SK-N-SH (cell line): ENCODE measurements around the gene IGFL4. TPM values are rescaled to one million over a fixed set of nuclear protein-coding genes. Genes with fewer than 3 reads are reported as not detected.
"Not testable (repeated sequence)": the region's sequence is repeated elsewhere in the genome, so short reads cannot be mapped to it uniquely, and the experiment has no call there.

Source experiments
- CTCF ChIA-PET: fragments of 300-600, 350-600 bp; formaldehyde crosslinking; extraction: SDS; loops from one replicate; lab custom pipeline; 2021; lab: Yijun Ruan, JAX
- POLR2A ChIA-PET: fragments of 350-600 bp; sonication (Branson Sonifier 250); formaldehyde crosslinking; extraction: SDS; loops from one replicate; lab custom pipeline; 2020; ENCODE audit warnings: antibody characterized with exemption, inconsistent platforms; lab: Yijun Ruan, JAX
- DNase-seq: peaks from one replicate; pipeline ENCODE4 v3.0.0; 2012
- H2AFZ ChIP-seq: fragments of 200-600 bp; sonication (generic); 2 replicates; pipeline ENCODE4 v1.8.1; 2016; ENCODE audit warnings: antibody characterized with exemption, mild to moderate bottlenecking, low read depth
- H3F3A ChIP-seq: fragments of 200-600 bp; sonication (generic); replicated peaks from 2 replicates; pipeline ENCODE3; 2016; ENCODE audit warnings: antibody characterized with exemption, mild to moderate bottlenecking; ENCODE audit not compliant: insufficient read depth
- H3K27ac ChIP-seq, 2 experiments: fragments of 200-500 bp in 1 of 2; fragments of 200-600 bp in 1 of 2; sonication (Bioruptor generic) in 1 of 2; sonication (generic), shearing (Covaris generic) in 1 of 2; 2 replicates each; pipeline versions ENCODE4 v1.5.1 to v1.6.1; 2014 to 2016; ENCODE audit warnings: low read depth in 2 of 2, inconsistent platforms in 1 of 2, low read length in 1 of 2, mild to moderate bottlenecking in 1 of 2, mixed read lengths in 1 of 2
- H3K27me3 ChIP-seq: fragments of 200-600 bp; sonication (generic), shearing (Covaris generic); 2 replicates; pipeline ENCODE4 v1.6.1; 2016; ENCODE audit warnings: mixed run types; ENCODE audit not compliant: insufficient read depth
- H3K36me3 ChIP-seq, 2 experiments: fragments of 200-500 bp in 1 of 2; fragments of 200-600 bp in 1 of 2; sonication (Bioruptor generic) in 1 of 2; sonication (generic) in 1 of 2; replicated peaks in 1 of 2; 2 replicates each; pipeline versions ENCODE3 to v1.5.1; 2014 to 2016; ENCODE audit warnings: low read length in 1 of 2, mild to moderate bottlenecking in 1 of 2; ENCODE audit not compliant: insufficient read depth in 2 of 2, control insufficient read depth in 1 of 2
- H3K4me1 ChIP-seq, 2 experiments: fragments of 200-500 bp in 1 of 2; fragments of 200-600 bp in 1 of 2; sonication (Bioruptor generic) in 1 of 2; sonication (generic), shearing (Covaris generic) in 1 of 2; 2 replicates each; pipeline versions ENCODE4 v1.5.1 to v1.6.1; 2014 to 2016; ENCODE audit warnings: low read depth in 1 of 2, low read length in 1 of 2, mixed run types in 1 of 2; ENCODE audit not compliant: insufficient read depth in 2 of 2, control insufficient read depth in 1 of 2
- H3K4me2 ChIP-seq: fragments of 200-600 bp; sonication (generic), shearing (Covaris generic); 2 replicates; pipeline ENCODE4 v1.6.1; 2017; ENCODE audit warnings: mixed run types
- H3K4me3 ChIP-seq, 2 experiments: fragments of 200-500 bp in 1 of 2; fragments of 200-600 bp in 1 of 2; sonication (Bioruptor generic) in 1 of 2; sonication (generic), shearing (Covaris generic) in 1 of 2; 2 replicates each; pipeline versions ENCODE4 v1.5.1 to v1.8.1; 2014 to 2016; ENCODE audit warnings: low read depth in 2 of 2, inconsistent platforms in 1 of 2, low read length in 1 of 2, mild to moderate bottlenecking in 1 of 2, mixed read lengths in 1 of 2, moderate library complexity in 1 of 2
- H3K79me2 ChIP-seq: fragments of 200-600 bp; sonication (generic); 2 replicates; pipeline ENCODE4 v1.8.1; 2017; ENCODE audit warnings: mild to moderate bottlenecking; ENCODE audit not compliant: insufficient read depth
- H3K9ac ChIP-seq: fragments of 200-600 bp; sonication (generic); 2 replicates; pipeline ENCODE4 v1.6.1; 2017; ENCODE audit warnings: mixed run types
- H3K9me2 ChIP-seq: fragments of 200-600 bp; sonication (generic); 2 replicates; pipeline ENCODE4 v1.6.1; 2017; ENCODE audit warnings: mixed run types
- H3K9me3 ChIP-seq: fragments of 200-600 bp; sonication (generic); 2 replicates; pipeline ENCODE4 v1.6.1; 2017; ENCODE audit warnings: mixed run types, mild to moderate bottlenecking, moderate library complexity
- H4K20me1 ChIP-seq: fragments of 200-600 bp; sonication (generic); 2 replicates; pipeline ENCODE4 v1.6.1; 2017; ENCODE audit warnings: mild to moderate bottlenecking, mixed run types; ENCODE audit not compliant: insufficient read depth
- CTCF ChIP-seq: fragments of 200-600 bp; sonication (generic); IDR thresholded peaks from 2 replicates; pipeline ENCODE4 v1.6.1; 2017; ENCODE audit warnings: antibody characterized with exemption, mild to moderate bottlenecking, moderate library complexity
- ELF1 ChIP-seq: IDR thresholded peaks from 2 replicates; pipeline ENCODE4 v1.4.0; 2012
- EZH2phosphoT487 ChIP-seq: fragments of 200-600 bp; sonication (generic); IDR thresholded peaks from 2 replicates; pipeline ENCODE4 v1.6.1; 2017; ENCODE audit warnings: low read depth, mixed run types, mild to moderate bottlenecking, antibody characterized with exemption, moderate library complexity, borderline replicate concordance
- FOSL2 ChIP-seq: IDR thresholded peaks from 2 replicates; pipeline ENCODE4 v1.4.0; 2012; ENCODE audit warnings: low read depth, mild to moderate bottlenecking, moderate library complexity, borderline replicate concordance
- GABPA ChIP-seq: IDR thresholded peaks from 2 replicates; pipeline ENCODE4 v1.4.0; 2012; ENCODE audit warnings: low read depth, mild to moderate bottlenecking
- GATA2 ChIP-seq: sonication (generic); formaldehyde crosslinking; IDR thresholded peaks from 2 replicates; pipeline ENCODE4 v1.5.0; 2020; ENCODE audit warnings: mild to moderate bottlenecking, missing genetic modification reagents
- IRF3 ChIP-seq: fragments of 150-350 bp; IDR thresholded peaks from 2 replicates; pipeline ENCODE4 v1.6.1; 2016; ENCODE audit warnings: mild to moderate bottlenecking, low read depth, low read length
- MEF2A ChIP-seq: IDR thresholded peaks from 2 replicates; pipeline ENCODE4 v1.4.0; 2012; ENCODE audit warnings: low read depth, borderline replicate concordance
- NRF1 ChIP-seq: IDR thresholded peaks from 2 replicates; pipeline ENCODE4 v1.6.1; 2012; ENCODE audit warnings: low read depth, mild to moderate bottlenecking, low read length
- RAD21 ChIP-seq: IDR thresholded peaks from 2 replicates; pipeline ENCODE4 v1.6.1; 2012; ENCODE audit warnings: mild to moderate bottlenecking, low read length
- RCOR1 ChIP-seq: fragments of 150-350 bp; IDR thresholded peaks from 2 replicates; pipeline ENCODE4 v1.6.1; 2017; ENCODE audit warnings: antibody characterized with exemption, low read length
- SMC3 ChIP-seq: IDR thresholded peaks from 2 replicates; pipeline ENCODE4 v1.6.1; 2012; ENCODE audit warnings: low read depth, low read length, improper control_type of control experiment
- ZBTB33 ChIP-seq: IDR thresholded peaks from 2 replicates; pipeline ENCODE4 v1.4.0; 2012; ENCODE audit warnings: low read depth, borderline replicate concordance
- WGBS: methylation state at CpG from one replicate; pipeline ENCODE4 v1.1.6; 2017; ENCODE audit warnings: low lambda C conversion rate; 5-methylcytosine and 5-hydroxymethylcytosine counted together
- polyA plus RNA-seq, 3 experiments: library from polyadenylated mRNA; depleted of rRNA; stranded (reverse); fragments of >200 nt; gene quantifications; 2 replicates each; pipeline ENCODE4 v1.2.3, GENCODE V29; 2012
- TF ChIP-seq, protein P1 (sequence below): fragments of 150-350 bp; IDR thresholded peaks from 2 replicates; pipeline ENCODE4 v1.6.1; 2017; ENCODE audit warnings: antibody characterized with exemption, low read length, low read depth, borderline replicate concordance

The IGFL4 gene
- polyA plus RNA-seq, 1 of the 3 experiments (the other 2 are of a cell fraction), result not detected

- WGBS, result 57% methylated on average over 33 of the region's 71 CpGs
- H2AFZ ChIP-seq, H3K36me3 ChIP-seq, H3K9me3 ChIP-seq, H3K79me2 ChIP-seq, H4K20me1 ChIP-seq, H3K9me2 ChIP-seq, H3K4me3 ChIP-seq, POLR2A ChIA-PET, H3K9ac ChIP-seq, H3K4me2 ChIP-seq, H3K27ac ChIP-seq: not testable (repeated sequence)
- H3K4me1 ChIP-seq, result peaks cover 8 to 29% of the 10 kb centered on the region in 2 experiments; a peak in 2 of 4 replicates
- DNase-seq, result peak; percentile 67
- peaks cover 27% of the 10 kb centered on the region for H3K27me3 ChIP-seq
- H3F3A ChIP-seq, result peaks cover 30% of the 10 kb centered on the region
- CTCF ChIA-PET, result interaction anchor here (0.6 to 10.3 kb wide), 26 partner anchors 9 to 427 kb away, joined by 3 to 132 read pairs (median 4); partner anchors contain the start of gene IGFL4
- TF ChIP-seq SMC3 (peak; percentile 54), RAD21 (peak; percentile 57), NRF1 (0 out of 2 replicates have a peak, but pooled peaks have one; percentile 16), CTCF (peak; percentile 66)
Observed at GRCh38 chr19:46078573-46079332, 38.0 kb upstream of the IGFL4 start.

- H3K79me2 ChIP-seq, result no peaks in the 10 kb centered on the region
- peaks cover 32% of the 10 kb centered on the region for H3F3A ChIP-seq
- WGBS, result 1% methylated on average over 6 of the region's 6 CpGs
- no peak overlapping the region for H3K4me2 ChIP-seq
- no peak for DNase-seq
- no peaks in the 10 kb centered on the region for H3K9me3 ChIP-seq
- H2AFZ ChIP-seq, result no peak overlapping the region
- no peaks in the 10 kb centered on the region for H4K20me1 ChIP-seq
- no peaks in the 10 kb centered on the region for H3K36me3 ChIP-seq
- H3K27me3 ChIP-seq, result peaks cover 27% of the 10 kb centered on the region
- H3K4me1 ChIP-seq, result peaks cover 8 to 26% of the 10 kb centered on the region in 2 experiments; a peak in 2 of 4 replicates
- TF ChIP-seq RCOR1, result no peak
- no peak for TF ChIP-seq IRF3
- no peak for TF ChIP-seq FOSL2
- no peak for TF ChIP-seq MEF2A
- TF ChIP-seq, protein P1, sequence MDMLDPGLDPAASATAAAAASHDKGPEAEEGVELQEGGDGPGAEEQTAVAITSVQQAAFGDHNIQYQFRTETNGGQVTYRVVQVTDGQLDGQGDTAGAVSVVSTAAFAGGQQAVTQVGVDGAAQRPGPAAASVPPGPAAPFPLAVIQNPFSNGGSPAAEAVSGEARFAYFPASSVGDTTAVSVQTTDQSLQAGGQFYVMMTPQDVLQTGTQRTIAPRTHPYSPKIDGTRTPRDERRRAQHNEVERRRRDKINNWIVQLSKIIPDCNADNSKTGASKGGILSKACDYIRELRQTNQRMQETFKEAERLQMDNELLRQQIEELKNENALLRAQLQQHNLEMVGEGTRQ, result no peak
- no peak for TF ChIP-seq ELF1
- no peak for TF ChIP-seq GATA2 (CRISPR knock-in tag)
- no peak for TF ChIP-seq ZBTB33
- TF ChIP-seq EZH2phosphoT487, result no peak
- no peak for TF ChIP-seq GABPA
- TF ChIP-seq, all 33 proteins: peak for 0
- Histone ChIP-seq H3K9ac (no peak overlapping the region), H3K27ac (no peak overlapping the region), H3K9me2 (no peaks in the 10 kb centered on the region), H3K4me3 (peak overlapping the region in 1 of 2 experiments; percentile 52; a peak in 1 of 4 replicates)
- POLR2A ChIA-PET, result no interaction called here
- CTCF ChIA-PET, result interaction anchor here (0.7 to 10.3 kb wide), 40 partner anchors 9 to 428 kb away, joined by 3 to 132 read pairs (median 5); partner anchors contain the start of genes IGFL4 and PGLYRP1
Observed at GRCh38 chr19:46077815-46078167, 37.0 kb upstream of the IGFL4 start.
